Vagina (tissue), 2 donors: Measurements from ENCODE around the gene MNS1. TPM values are rescaled to one million over a fixed set of nuclear protein-coding genes. Genes with fewer than 3 reads are reported as not detected.
"Not testable (repeated sequence)": the region's sequence is repeated elsewhere in the genome, so short reads cannot be mapped to it uniquely, and the experiment has no call there.

Experiments used
- DNase-seq, 2 donors: peaks; one replicate each; pipeline ENCODE4 v3.0.0-alpha.2; 2017; ENCODE audit errors: extremely low spot score in 2 of 2
- H3K27ac ChIP-seq: fragments of 200-600 bp; sonication (generic); one replicate; pipeline ENCODE4 v1.5.1; 2019
- H3K27me3 ChIP-seq: fragments of 200-600 bp; sonication (generic); one replicate; pipeline ENCODE4 v1.5.1; 2019
- H3K36me3 ChIP-seq, 2 donors: fragments of 200-600 bp; sonication (generic); one replicate each; pipeline ENCODE4 v1.5.1; 2017 to 2019
- H3K4me1 ChIP-seq: fragments of 200-600 bp; sonication (generic); one replicate; pipeline ENCODE4 v1.5.1; 2019
- H3K4me3 ChIP-seq, 2 donors: fragments of 200-600 bp; sonication (generic); 1 replicate in 1 of 2; 2 replicates in 1 of 2; pipeline ENCODE4 v1.5.1; 2016 to 2019
- H3K9me3 ChIP-seq: fragments of 200-600 bp; sonication (generic); one replicate; pipeline ENCODE4 v1.5.1; 2019
- CTCF ChIP-seq, 3 experiments: fragments of 450-650 bp in 2 of 3; fragments of 200-600 bp in 1 of 3; sonication (generic) in 1 of 3; IDR thresholded peaks; one replicate each; pipeline ENCODE4 v1.5.1; 2017 to 2019; ENCODE audit warnings: antibody characterized with exemption in 3 of 3, mild to moderate bottlenecking in 2 of 3, moderate library complexity in 2 of 3
- POLR2A ChIP-seq, 2 donors: fragments of 450-650 bp; IDR thresholded peaks; one replicate each; pipeline ENCODE4 v1.6.1; 2017; ENCODE audit warnings: antibody characterized with exemption in 2 of 2, mild to moderate bottlenecking in 2 of 2, moderate library complexity in 2 of 2
- POLR2AphosphoS5 ChIP-seq, 2 donors: sonication (generic); formaldehyde crosslinking; IDR thresholded peaks; one replicate each; pipeline ENCODE4 v1.9.0; 2017; ENCODE audit warnings: antibody characterized with exemption in 2 of 2, mild to moderate bottlenecking in 2 of 2, low read depth in 1 of 2; ENCODE audit not compliant: insufficient read depth in 1 of 2
- intact Hi-C: fragments of 100-400 bp; cut with DNase I; formaldehyde crosslinking; loops from one replicate; pipeline ENCODE4 v1.15.1; 2023
- total RNA-seq: library from RNA; depleted of rRNA; stranded (reverse); fragments of >200 nt; gene quantifications from one replicate; pipeline ENCODE4 v1.2.3, GENCODE V29; 2016

Gene MNS1
- total RNA-seq, 1 donor from 2014 or later: 2.9 TPM

GRCh38 chr15:56440214-56440770 is 24.6 kb downstream of the MNS1 start:
- Histone ChIP-seq H3K27ac (no peak overlapping the region), H3K9me3 (no peaks in the 10 kb centered on the region), H3K4me1 (no peaks in the 10 kb centered on the region), H3K27me3 (no peaks in the 10 kb centered on the region), H3K36me3 (no peaks in the 10 kb centered on the region), H3K4me3 (no peak overlapping the region)
- intact Hi-C loops: no loop called here
- no peak for DNase-seq
- TF ChIP-seq POLR2AphosphoS5 (IDR thresholded peaks at IDR 0.05; ENCODE audit: insufficient read depth in 1 of 2, low read depth in 1 of 2) (no peak), POLR2A (IDR thresholded peaks at IDR 0.05) (no peak), CTCF (IDR thresholded peaks at IDR 0.05) (no peak)

GRCh38 chr15:56432304-56432703 is 32.6 kb downstream of the MNS1 start:
- intact Hi-C loops: no loop called here
- no peaks in the 10 kb centered on the region for H3K4me1 ChIP-seq
- no peaks in the 10 kb centered on the region for H3K36me3 ChIP-seq
- H3K27ac ChIP-seq: no peak overlapping the region
- H3K4me3 ChIP-seq: no peak overlapping the region
- H3K9me3 ChIP-seq: no peaks in the 10 kb centered on the region
- no peak for DNase-seq
- TF ChIP-seq POLR2A (IDR thresholded peaks at IDR 0.05) (no peak), POLR2AphosphoS5 (IDR thresholded peaks at IDR 0.05; ENCODE audit: insufficient read depth in 1 of 2, low read depth in 1 of 2) (no peak), CTCF (IDR thresholded peaks at IDR 0.05) (no peak)
- no peaks in the 10 kb centered on the region for H3K27me3 ChIP-seq

GRCh38 chr15:56428821-56429458 is 36.0 kb downstream of the MNS1 start:
- H3K4me3 ChIP-seq: no peak overlapping the region
- peaks cover 3% of the 10 kb centered on the region for H3K9me3 ChIP-seq
- H3K27ac ChIP-seq: no peak overlapping the region
- H3K36me3 ChIP-seq: no peaks in the 10 kb centered on the region
- H3K27me3 ChIP-seq: no peaks in the 10 kb centered on the region
- intact Hi-C loops: no loop called here
- no peak for DNase-seq
- peak in 1 of 3 experiments; percentile 15 for TF ChIP-seq CTCF (IDR thresholded peaks at IDR 0.05)
- TF ChIP-seq POLR2A (IDR thresholded peaks at IDR 0.05): no peak
- H3K4me1 ChIP-seq: no peaks in the 10 kb centered on the region

- no peaks in the 10 kb centered on the region for H3K4me1 ChIP-seq
- no peaks in the 10 kb centered on the region for H3K27me3 ChIP-seq
- intact Hi-C loops: loop anchor here (2.0 kb wide), 1 partner anchor 17 kb away; no protein-coding TSS in a partner anchor
- H3K9me3 ChIP-seq: peaks cover 3% of the 10 kb centered on the region
- no peak overlapping the region for H3K4me3 ChIP-seq
- TF ChIP-seq CTCF (IDR thresholded peaks at IDR 0.05) (no peak), POLR2AphosphoS5 (IDR thresholded peaks at IDR 0.05; ENCODE audit: insufficient read depth in 1 of 2, low read depth in 1 of 2) (no peak), POLR2A (IDR thresholded peaks at IDR 0.05) (no peak)
- H3K27ac ChIP-seq: no peak overlapping the region
- no peaks in the 10 kb centered on the region for H3K36me3 ChIP-seq
- no peak for DNase-seq
These were observed 39.0 kb downstream of the MNS1 start for GRCh38 chr15:56425976-56426375.

GRCh38 chr15:56425276-56425675 is 39.7 kb downstream of the MNS1 start:
- TF ChIP-seq POLR2A (IDR thresholded peaks at IDR 0.05) (no peak), POLR2AphosphoS5 (IDR thresholded peaks at IDR 0.05; ENCODE audit: insufficient read depth in 1 of 2, low read depth in 1 of 2) (no peak), CTCF (IDR thresholded peaks at IDR 0.05) (no peak)
- intact Hi-C loops: no loop called here
- H3K4me3 ChIP-seq: no peak overlapping the region

GRCh38 chr15:56413114-56413733 is 51.7 kb downstream of the MNS1 start:
- H3K27me3 ChIP-seq, H3K9me3 ChIP-seq, DNase-seq, H3K27ac ChIP-seq, H3K4me1 ChIP-seq, intact Hi-C loops, H3K36me3 ChIP-seq, H3K4me3 ChIP-seq: not testable (repeated sequence)

More at GRCh38 chr15:56425276-56425675, 39.7 kb downstream of the MNS1 start:
- Histone ChIP-seq H3K4me1 (no peaks in the 10 kb centered on the region), H3K9me3 (peaks cover 3% of the 10 kb centered on the region), H3K36me3 (no peaks in the 10 kb centered on the region), H3K27ac (no peak overlapping the region), H3K27me3 (no peaks in the 10 kb centered on the region)
- no peak for DNase-seq
